Measurements from ENCODE around the gene SMYD3. TPM values are rescaled to one million over a fixed set of nuclear protein-coding genes. Genes with fewer than 3 reads are reported as not detected.
"Not testable (repeated sequence)": the region's sequence is repeated elsewhere in the genome, so short reads cannot be mapped to it uniquely, and the experiment has no call there.

Gene SMYD3
- total RNA-seq, 3 donors from 2014 or later (not counting 1 experiment from before 2014, with no cell fraction given): 43.6 to 48.0 (median 46.1) TPM

DNA sequence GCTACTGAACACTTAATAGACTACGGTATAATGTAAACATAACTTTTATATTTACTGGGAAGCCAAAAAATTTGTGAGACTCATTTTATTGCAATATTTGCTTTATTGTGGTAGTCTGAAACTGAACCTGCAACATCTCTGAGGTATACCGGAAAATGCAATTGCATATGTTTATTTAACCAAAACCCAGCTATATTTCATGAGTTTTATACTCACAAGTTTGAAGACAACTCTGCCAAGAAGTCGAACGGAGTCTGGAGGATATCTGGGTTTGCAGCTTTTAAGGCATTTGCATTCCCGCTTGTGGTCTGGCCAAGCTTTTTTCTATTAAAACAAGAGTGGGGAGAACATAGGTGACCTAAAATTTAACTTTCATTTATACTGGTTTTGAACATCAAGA lies 171.9 kb downstream of the SMYD3 start:
- intact Hi-C loops (cut with micrococcal nuclease): no loop called here

GRCh38 chr1:246333855-246334254 lies 173.2 kb downstream of the SMYD3 start:
- H3K4me1 Mint-ChIP-seq: peaks cover 9 to 23% of the 10 kb centered on the region in 2 donors
- no peak overlapping the region for H3K27ac Mint-ChIP-seq
- TF ChIP-seq, protein P1, sequence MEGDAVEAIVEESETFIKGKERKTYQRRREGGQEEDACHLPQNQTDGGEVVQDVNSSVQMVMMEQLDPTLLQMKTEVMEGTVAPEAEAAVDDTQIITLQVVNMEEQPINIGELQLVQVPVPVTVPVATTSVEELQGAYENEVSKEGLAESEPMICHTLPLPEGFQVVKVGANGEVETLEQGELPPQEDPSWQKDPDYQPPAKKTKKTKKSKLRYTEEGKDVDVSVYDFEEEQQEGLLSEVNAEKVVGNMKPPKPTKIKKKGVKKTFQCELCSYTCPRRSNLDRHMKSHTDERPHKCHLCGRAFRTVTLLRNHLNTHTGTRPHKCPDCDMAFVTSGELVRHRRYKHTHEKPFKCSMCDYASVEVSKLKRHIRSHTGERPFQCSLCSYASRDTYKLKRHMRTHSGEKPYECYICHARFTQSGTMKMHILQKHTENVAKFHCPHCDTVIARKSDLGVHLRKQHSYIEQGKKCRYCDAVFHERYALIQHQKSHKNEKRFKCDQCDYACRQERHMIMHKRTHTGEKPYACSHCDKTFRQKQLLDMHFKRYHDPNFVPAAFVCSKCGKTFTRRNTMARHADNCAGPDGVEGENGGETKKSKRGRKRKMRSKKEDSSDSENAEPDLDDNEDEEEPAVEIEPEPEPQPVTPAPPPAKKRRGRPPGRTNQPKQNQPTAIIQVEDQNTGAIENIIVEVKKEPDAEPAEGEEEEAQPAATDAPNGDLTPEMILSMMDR (IDR thresholded peaks at IDR 0.05): no peak
- H3K27ac ChIP-seq (ENCODE audit: low read length): no peak overlapping the region
- H3K4me3 Mint-ChIP-seq: no peak overlapping the region
- no peaks in the 10 kb centered on the region for H3K4me1 ChIP-seq (ENCODE audit: control insufficient read depth, insufficient read depth, low read length)
- no peak for DNase-seq
- peaks cover 2% of the 10 kb centered on the region for H3K36me3 ChIP-seq (ENCODE audit: control insufficient read depth, insufficient read depth, low read length)
- H3K27me3 ChIP-seq (ENCODE audit: control insufficient read depth, insufficient read depth, low read length): no peaks in the 10 kb centered on the region
- peaks cover 19% of the 10 kb centered on the region for H3K36me3 Mint-ChIP-seq
- intact Hi-C loops (cut with micrococcal nuclease): no loop called here
- H3K4me3 ChIP-seq (ENCODE audit: low read length): no peak overlapping the region
- no peaks in the 10 kb centered on the region for H3K9me3 ChIP-seq (ENCODE audit: control insufficient read depth, insufficient read depth, low read length)
- H3K27me3 Mint-ChIP-seq (ENCODE audit: low read depth in 2 of 2): no peaks in the 10 kb centered on the region
- WGBS (ENCODE audit: insufficient coverage): 86% methylated on average over 1 of the region's 1 CpG
- ATAC-seq: no peak
- H3K9me3 Mint-ChIP-seq: no peaks in the 10 kb centered on the region

More for the DNA sequence above, 171.9 kb downstream of the SMYD3 start:
- Histone ChIP-seq H3K27ac (ENCODE audit: low read length) (no peak overlapping the region), H3K36me3 (ENCODE audit: control insufficient read depth, insufficient read depth, low read length) (peaks cover 2% of the 10 kb centered on the region), H3K4me3 (ENCODE audit: low read length) (no peak overlapping the region), H3K9me3 (ENCODE audit: control insufficient read depth, insufficient read depth, low read length) (no peaks in the 10 kb centered on the region), H3K4me1 (ENCODE audit: control insufficient read depth, insufficient read depth, low read length) (no peaks in the 10 kb centered on the region), H3K27me3 (ENCODE audit: control insufficient read depth, insufficient read depth, low read length) (no peaks in the 10 kb centered on the region)
- Mint-ChIP-seq H3K27ac (no peak overlapping the region), H3K9me3 (no peaks in the 10 kb centered on the region), H3K27me3 (ENCODE audit: low read depth in 2 of 2) (no peaks in the 10 kb centered on the region), H3K4me1 (peaks cover 9 to 19% of the 10 kb centered on the region in 2 donors), H3K36me3 (peaks cover 13% of the 10 kb centered on the region), H3K4me3 (no peak overlapping the region)
- no peak for ATAC-seq
- TF ChIP-seq, protein P1 (IDR thresholded peaks at IDR 0.05): no peak
- DNase-seq: no peak
- 95% methylated on average over 5 of the region's 5 CpGs for WGBS (ENCODE audit: insufficient coverage)

DNA sequence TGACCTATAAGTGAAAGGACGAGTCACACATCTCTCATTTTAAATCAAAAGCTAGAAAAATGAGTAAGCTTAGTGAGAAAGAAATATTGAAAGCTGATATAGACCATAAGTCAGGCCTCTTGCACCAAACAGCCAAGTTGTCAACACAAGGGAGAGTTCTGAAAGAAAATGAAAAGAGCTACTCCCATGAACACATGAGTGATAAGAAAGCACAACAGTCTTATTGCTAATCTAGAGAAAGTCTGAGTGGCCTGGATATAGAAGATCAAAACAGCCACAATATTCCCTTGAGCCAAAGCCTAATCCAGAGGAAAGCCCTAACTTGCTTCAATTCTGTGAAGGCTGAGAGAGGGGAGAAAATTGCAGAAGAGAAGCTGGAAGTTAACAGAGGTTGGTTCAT lies 175.0 kb downstream of the SMYD3 start:
- TF ChIP-seq, protein P1 (IDR thresholded peaks at IDR 0.05): no peak
- Mint-ChIP-seq H3K4me1 (peaks cover 9% of the 10 kb centered on the region in 2 donors), H3K27ac (no peak overlapping the region), H3K36me3 (peaks cover 19% of the 10 kb centered on the region), H3K4me3 (no peak overlapping the region), H3K27me3 (ENCODE audit: low read depth in 2 of 2) (no peaks in the 10 kb centered on the region), H3K9me3 (no peaks in the 10 kb centered on the region)
- ATAC-seq: no peak
- no peak for DNase-seq
- H3K9me3 ChIP-seq (ENCODE audit: control insufficient read depth, insufficient read depth, low read length): no peaks in the 10 kb centered on the region
- H3K27me3 ChIP-seq (ENCODE audit: control insufficient read depth, insufficient read depth, low read length): no peaks in the 10 kb centered on the region
- intact Hi-C loops (cut with micrococcal nuclease): no loop called here
- no peaks in the 10 kb centered on the region for H3K4me1 ChIP-seq (ENCODE audit: control insufficient read depth, insufficient read depth, low read length)
- H3K27ac ChIP-seq (ENCODE audit: low read length): no peak overlapping the region
- no CpG with 5 or more reads among the region's 1 CpG for WGBS (ENCODE audit: insufficient coverage)
- peaks cover 2% of the 10 kb centered on the region for H3K36me3 ChIP-seq (ENCODE audit: control insufficient read depth, insufficient read depth, low read length)
- no peak overlapping the region for H3K4me3 ChIP-seq (ENCODE audit: low read length)

DNA sequence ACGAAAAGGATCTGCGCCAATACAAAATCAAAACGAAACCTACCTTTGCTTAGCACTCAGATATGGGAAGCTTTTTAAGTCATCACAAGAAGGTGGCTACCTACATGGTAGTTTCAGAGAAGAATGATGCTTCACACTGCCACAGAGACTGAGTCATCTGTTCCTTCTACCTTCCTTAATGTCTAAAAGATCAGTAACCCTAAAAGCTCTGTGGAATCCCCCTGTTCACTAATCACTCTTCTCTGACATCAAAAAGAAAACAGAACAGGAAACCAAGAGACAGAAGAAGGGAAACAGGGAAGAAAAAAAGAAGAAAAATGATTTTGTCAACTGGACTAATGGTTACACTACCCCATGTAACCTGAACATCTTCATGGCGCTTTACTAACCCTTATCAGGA lies 177.2 kb downstream of the SMYD3 start:
- intact Hi-C loops (cut with micrococcal nuclease): no loop called here
- Histone ChIP-seq H3K4me1 (ENCODE audit: control insufficient read depth, insufficient read depth, low read length) (no peaks in the 10 kb centered on the region), H3K36me3 (ENCODE audit: control insufficient read depth, insufficient read depth, low read length) (peaks cover 2% of the 10 kb centered on the region), H3K27me3 (ENCODE audit: control insufficient read depth, insufficient read depth, low read length) (no peaks in the 10 kb centered on the region), H3K4me3 (ENCODE audit: low read length) (no peak overlapping the region), H3K9me3 (ENCODE audit: control insufficient read depth, insufficient read depth, low read length) (no peaks in the 10 kb centered on the region), H3K27ac (ENCODE audit: low read length) (no peak overlapping the region)
- no peaks in the 10 kb centered on the region for H3K27me3 Mint-ChIP-seq (ENCODE audit: low read depth in 2 of 2)
- peak in 1 of 2 donors; percentile 11 for DNase-seq
- ATAC-seq: no peak
- H3K9me3 Mint-ChIP-seq: no peaks in the 10 kb centered on the region
- 92% methylated on average over 3 of the region's 4 CpGs for whole genome bisulfite sequencing (ENCODE audit: insufficient coverage)
- H3K4me1 Mint-ChIP-seq: peaks cover 9% of the 10 kb centered on the region in 2 donors
- no peak overlapping the region for H3K4me3 Mint-ChIP-seq
- H3K36me3 Mint-ChIP-seq: peaks cover 19% of the 10 kb centered on the region
- H3K27ac Mint-ChIP-seq: no peak overlapping the region
- TF ChIP-seq, protein P1 (IDR thresholded peaks at IDR 0.05): no peak

- H3K9me3 Mint-ChIP-seq; H3K27ac ChIP-seq (ENCODE audit: low read length); H3K4me1 Mint-ChIP-seq; H3K4me3 ChIP-seq (ENCODE audit: low read length); ATAC-seq; H3K9me3 ChIP-seq (ENCODE audit: control insufficient read depth, insufficient read depth, low read length); intact Hi-C loops (cut with micrococcal nuclease); DNase-seq; H3K4me1 ChIP-seq (ENCODE audit: control insufficient read depth, insufficient read depth, low read length); H3K27me3 Mint-ChIP-seq (ENCODE audit: low read depth in 2 of 2); H3K4me3 Mint-ChIP-seq; H3K36me3 ChIP-seq (ENCODE audit: control insufficient read depth, insufficient read depth, low read length); H3K27ac Mint-ChIP-seq; H3K27me3 ChIP-seq (ENCODE audit: control insufficient read depth, insufficient read depth, low read length): not testable (repeated sequence)
- peaks cover 19% of the 10 kb centered on the region for H3K36me3 Mint-ChIP-seq
- whole genome bisulfite sequencing (ENCODE audit: insufficient coverage): no CpG with 5 or more reads among the region's 1 CpG
These were observed 177.8 kb downstream of the SMYD3 start for GRCh38 chr1:246329292-246329691.

Measured in natural killer cell (primary cell).